IPS DF 4.7 (cell line): ENCODE measurements around the gene SLC25A42.

ENCODE experiments used
- DNase-seq: peaks from one replicate; pipeline ENCODE4 v3.0.0-alpha.2; 2013; ENCODE audit warnings: low spot score; ENCODE audit errors: extremely low read depth

SLC25A42 gene

GRCh38 chr19:19160461-19161035 lies 96.8 kb downstream of the SLC25A42 start:
- no peak for DNase-seq

GRCh38 chr19:19162495-19162894 lies 98.7 kb downstream of the SLC25A42 start:
- no peak for DNase-seq
